Breast epithelium (tissue), 3 donors: ENCODE results near the gene FCN3.

ENCODE experiments used
- CTCF ChIP-seq, 3 donors: fragments of 450-650 bp; IDR thresholded peaks; one replicate each; pipeline ENCODE4 v1.5.1; 2016 to 2017; ENCODE audit warnings: antibody characterized with exemption in 3 of 3, mild to moderate bottlenecking in 3 of 3, moderate library complexity in 3 of 3
- POLR2A ChIP-seq: fragments of 450-650 bp; IDR thresholded peaks from one replicate; pipeline ENCODE4 v1.6.1; 2016; ENCODE audit warnings: antibody characterized with exemption, mild to moderate bottlenecking, moderate library complexity

GRCh38 chr1:27322569-27323240 is 51.9 kb downstream of the FCN3 start:
- no peak for TF ChIP-seq POLR2A
- TF ChIP-seq CTCF (IDR thresholded peaks at IDR 0.05) = no peak
